Keratinocyte (primary cell): ENCODE measurements around the gene FRY. TPM values are rescaled to one million over a fixed set of nuclear protein-coding genes. Genes with fewer than 3 reads are reported as not detected.

Experiments used
- DNase-seq: peaks from one replicate; pipeline ENCODE4 v3.0.0-alpha.2; 2011; ENCODE audit warnings: low read depth, missing footprints, low spot score
- FAIRE-seq: peaks from 2 replicates; lab custom pipeline; 2011; peaks lifted over from hg19 to GRCh38; lab: Jason Lieb, UNC
- H2AFZ ChIP-seq: 2 replicates; pipeline ENCODE4 v1.6.0; 2012; ENCODE audit warnings: low read length, control low read depth, inconsistent platforms; ENCODE audit not compliant: control insufficient read depth
- H3K27ac ChIP-seq: 2 replicates; pipeline ENCODE4 v1.5.1; 2011; ENCODE audit warnings: low read length; ENCODE audit not compliant: control insufficient read depth, insufficient read depth
- H3K27me3 ChIP-seq: 3 replicates; pipeline ENCODE4 v1.6.0; 2011; ENCODE audit warnings: low read length; ENCODE audit not compliant: control insufficient read depth, insufficient read depth; ENCODE audit errors: extremely low read depth
- H3K36me3 ChIP-seq, 2 experiments: 2 replicates in 1 of 2; 3 replicates in 1 of 2; pipeline ENCODE4 v1.5.1; 2011; ENCODE audit warnings: low read length in 2 of 2, mild to moderate bottlenecking in 1 of 2; ENCODE audit not compliant: control insufficient read depth in 2 of 2, insufficient read depth in 2 of 2; ENCODE audit errors: extremely low read depth in 1 of 2
- H3K4me1 ChIP-seq: 3 replicates; pipeline ENCODE4 v1.5.1; 2011; ENCODE audit warnings: low read length; ENCODE audit not compliant: control insufficient read depth, insufficient read depth; ENCODE audit errors: extremely low read depth
- H3K4me2 ChIP-seq: 3 replicates; pipeline ENCODE4 v1.6.0; 2011; ENCODE audit warnings: low read depth, low read length; ENCODE audit not compliant: control insufficient read depth, insufficient read depth; ENCODE audit errors: extremely low read depth
- H3K4me3 ChIP-seq, 3 experiments: fragments of 200-600 bp in 1 of 3; sonication (generic) in 1 of 3; 2 replicates in 2 of 3; 3 replicates in 1 of 3; pipeline ENCODE4 v1.5.1; 2011 to 2016; ENCODE audit warnings: low read length in 3 of 3, mild to moderate bottlenecking in 3 of 3, control low read depth in 2 of 3, inconsistent platforms in 1 of 3, low read depth in 1 of 3, mixed read lengths in 1 of 3, mixed run types in 1 of 3, moderate library complexity in 1 of 3; ENCODE audit not compliant: control insufficient read depth in 2 of 3, insufficient read depth in 2 of 3; ENCODE audit errors: extremely low read depth in 1 of 3
- H3K79me2 ChIP-seq: 2 replicates; pipeline ENCODE4 v1.6.0; 2012; ENCODE audit warnings: low read length; ENCODE audit not compliant: control insufficient read depth, insufficient read depth
- H3K9ac ChIP-seq: 3 replicates; pipeline ENCODE4 v1.6.0; 2011; ENCODE audit warnings: low read length; ENCODE audit not compliant: control insufficient read depth, insufficient read depth; ENCODE audit errors: extremely low read depth
- H3K9me1 ChIP-seq: 3 replicates; pipeline ENCODE4 v1.6.0; 2011; ENCODE audit warnings: low read length; ENCODE audit not compliant: control insufficient read depth, insufficient read depth; ENCODE audit errors: extremely low read depth
- H3K9me3 ChIP-seq: 2 replicates; pipeline ENCODE4 v1.5.1; 2012; ENCODE audit warnings: low read depth, low read length; ENCODE audit not compliant: control insufficient read depth
- H4K20me1 ChIP-seq: 3 replicates; pipeline ENCODE4 v1.6.0; 2011; ENCODE audit warnings: low read length; ENCODE audit not compliant: control insufficient read depth, insufficient read depth; ENCODE audit errors: extremely low read depth
- EZH2 ChIP-seq: IDR thresholded peaks from one replicate; pipeline ENCODE4 v1.6.1; 2012; ENCODE audit warnings: inconsistent platforms, mild to moderate bottlenecking, low read length, moderate library complexity
- dilution Hi-C: fragments of 300-500 bp; cut with MboI; formaldehyde crosslinking; loops from one replicate; pipeline ENCODE4 v1.7.0; 2020; ENCODE audit warnings: low sequenced_read_pairs; ENCODE audit not compliant: extremely low pct_ligation_motif_present
- polyA plus RNA-seq, 5 experiments: library from polyadenylated mRNA; depleted of rRNA in 3 of 5; stranded (reverse) in 3 of 5; stranded (forward) in 1 of 5; unstranded in 1 of 5; fragments of >200 nt; gene quantifications; 1 replicate in 1 of 5; 2 replicates in 3 of 5; 3 replicates in 1 of 5; pipeline versions ENCODE4 v1.2.1 to v1.2.3, GENCODE V29; 2011 to 2012; ENCODE audit warnings: missing spikeins in 2 of 5, low read depth in 1 of 5, low replicate concordance in 1 of 5
- TF ChIP-seq, protein P1 (sequence below), 3 experiments: IDR thresholded peaks in 1 of 3; conservative IDR thresholded peaks in 1 of 3; optimal IDR thresholded peaks in 1 of 3; 2 replicates in 2 of 3; 3 replicates in 1 of 3; pipeline versions ENCODE3 to v1.5.1; 2011; ENCODE audit warnings: low read length in 3 of 3, mild to moderate bottlenecking in 3 of 3, moderate library complexity in 2 of 3, control low read depth in 1 of 3, inconsistent platforms in 1 of 3; ENCODE audit not compliant: insufficient read depth in 2 of 3; ENCODE audit errors: extremely low read depth in 1 of 3

FRY gene
- polyA plus RNA-seq, 1 donor (not counting 4 experiments of a cell fraction or from before 2014, with no cell fraction given), result 0.80 TPM

DNA sequence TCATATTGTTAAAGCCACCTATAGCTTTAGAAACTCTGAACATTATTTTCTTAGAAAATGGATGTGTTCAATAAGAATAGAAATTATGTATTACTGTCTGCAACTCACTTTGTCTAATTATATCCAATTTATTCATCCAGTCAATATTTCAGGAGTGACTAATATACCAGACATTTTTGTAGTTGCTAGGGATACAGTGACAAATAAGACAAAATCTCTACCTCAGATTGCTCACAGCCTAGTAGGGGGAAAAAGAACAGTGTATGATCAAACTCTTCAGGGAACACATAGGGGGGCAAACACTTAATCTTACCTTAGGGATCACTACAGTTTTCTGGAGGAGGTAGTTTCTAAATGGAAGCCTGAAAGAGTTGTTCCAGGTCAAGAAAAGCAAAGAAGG, 292.3 kb downstream of the FRY start:
- Histone ChIP-seq H3K27me3 (no peaks in the 10 kb centered on the region), H3K9ac (no peak overlapping the region), H3K9me1 (no peaks in the 10 kb centered on the region), H2AFZ (peak overlapping the region; percentile 46), H3K36me3 (peaks cover 0 to under 1% of the 10 kb centered on the region in 2 experiments), H3K4me2 (peak overlapping the region; percentile 16), H3K27ac (peak overlapping the region; percentile 52), H3K79me2 (no peaks in the 10 kb centered on the region), H4K20me1 (no peaks in the 10 kb centered on the region), H3K4me1 (peaks cover 7% of the 10 kb centered on the region), H3K9me3 (no peaks in the 10 kb centered on the region), H3K4me3 (no peak overlapping the region)
- DNase-seq (no peak), FAIRE-seq (peak; percentile 48)
- dilution Hi-C loops, result no loop called here
- TF ChIP-seq, protein P1, sequence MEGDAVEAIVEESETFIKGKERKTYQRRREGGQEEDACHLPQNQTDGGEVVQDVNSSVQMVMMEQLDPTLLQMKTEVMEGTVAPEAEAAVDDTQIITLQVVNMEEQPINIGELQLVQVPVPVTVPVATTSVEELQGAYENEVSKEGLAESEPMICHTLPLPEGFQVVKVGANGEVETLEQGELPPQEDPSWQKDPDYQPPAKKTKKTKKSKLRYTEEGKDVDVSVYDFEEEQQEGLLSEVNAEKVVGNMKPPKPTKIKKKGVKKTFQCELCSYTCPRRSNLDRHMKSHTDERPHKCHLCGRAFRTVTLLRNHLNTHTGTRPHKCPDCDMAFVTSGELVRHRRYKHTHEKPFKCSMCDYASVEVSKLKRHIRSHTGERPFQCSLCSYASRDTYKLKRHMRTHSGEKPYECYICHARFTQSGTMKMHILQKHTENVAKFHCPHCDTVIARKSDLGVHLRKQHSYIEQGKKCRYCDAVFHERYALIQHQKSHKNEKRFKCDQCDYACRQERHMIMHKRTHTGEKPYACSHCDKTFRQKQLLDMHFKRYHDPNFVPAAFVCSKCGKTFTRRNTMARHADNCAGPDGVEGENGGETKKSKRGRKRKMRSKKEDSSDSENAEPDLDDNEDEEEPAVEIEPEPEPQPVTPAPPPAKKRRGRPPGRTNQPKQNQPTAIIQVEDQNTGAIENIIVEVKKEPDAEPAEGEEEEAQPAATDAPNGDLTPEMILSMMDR (optimal IDR thresholded peaks at IDR 0.05 in 1 of 3, IDR thresholded peaks at IDR 0.05 in 1 of 3, conservative IDR thresholded peaks at IDR 0.05 in 1 of 3; ENCODE audit: extremely low read depth in 1 of 3, insufficient read depth in 2 of 3, low read length in 3 of 3), result no peak
- TF ChIP-seq EZH2, result no peak

DNA sequence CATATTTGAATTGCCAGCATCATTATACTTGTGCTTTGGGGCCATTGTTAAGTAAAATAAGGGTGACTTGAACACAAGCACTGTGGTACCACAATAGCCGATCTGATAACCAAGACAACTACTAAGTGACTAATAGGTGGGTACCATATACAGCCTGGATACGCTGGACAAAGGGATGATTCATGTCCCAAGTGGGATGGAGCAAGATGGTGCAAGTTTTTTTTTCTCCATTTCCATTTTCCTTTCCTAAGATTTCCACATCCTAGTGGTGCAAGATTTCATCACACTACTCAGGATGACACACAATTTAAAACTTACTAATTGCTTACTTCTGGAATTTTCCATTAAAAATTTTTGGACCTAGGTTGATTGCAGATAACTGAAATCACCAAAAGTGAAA, 298.9 kb downstream of the FRY start:
- no peaks in the 10 kb centered on the region for H3K79me2 ChIP-seq
- peak overlapping the region; percentile 49 for H3K27ac ChIP-seq
- no peak overlapping the region for H3K9ac ChIP-seq
- H3K27me3 ChIP-seq, result no peaks in the 10 kb centered on the region
- H3K4me1 ChIP-seq, result peaks cover 6% of the 10 kb centered on the region
- no peak overlapping the region for H3K4me3 ChIP-seq
- FAIRE-seq, result peak; percentile 74
- H3K4me2 ChIP-seq, result no peak overlapping the region
- no peak overlapping the region for H2AFZ ChIP-seq
- no peak for DNase-seq
- H4K20me1 ChIP-seq, result no peaks in the 10 kb centered on the region
- H3K36me3 ChIP-seq, result peaks cover 0 to 8% of the 10 kb centered on the region in 2 experiments
- TF ChIP-seq, protein P1 (optimal IDR thresholded peaks at IDR 0.05 in 1 of 3, IDR thresholded peaks at IDR 0.05 in 1 of 3, conservative IDR thresholded peaks at IDR 0.05 in 1 of 3; ENCODE audit: extremely low read depth in 1 of 3, insufficient read depth in 2 of 3, low read length in 3 of 3), result no peak
- TF ChIP-seq EZH2, result no peak
- no peaks in the 10 kb centered on the region for H3K9me3 ChIP-seq
- H3K9me1 ChIP-seq, result no peaks in the 10 kb centered on the region
- dilution Hi-C loops, result no loop called here
